ENCODE measurements around the gene PTPN14.

- TF ChIP-seq CTCF (IDR thresholded peaks at IDR 0.05; ENCODE audit: low read depth, low read length) (no peak), POLR2A (IDR thresholded peaks at IDR 0.05; ENCODE audit: extremely low read depth, insufficient read length) (no peak)
Observed at GRCh38 chr1:214493126-214493796, 58.1 kb downstream of the PTPN14 start.

All from NB4 (cell line).